ENCODE measurements around the gene SH3PXD2B. TPM values are rescaled to one million over a fixed set of nuclear protein-coding genes. Genes with fewer than 3 reads are reported as not detected.

SH3PXD2B gene
- total and polyA plus RNA-seq, 2 of the 13 experiments (the other 11 are each of a cell fraction or from before 2014, with no cell fraction given) = 3.4 to 4.6 TPM

DNA sequence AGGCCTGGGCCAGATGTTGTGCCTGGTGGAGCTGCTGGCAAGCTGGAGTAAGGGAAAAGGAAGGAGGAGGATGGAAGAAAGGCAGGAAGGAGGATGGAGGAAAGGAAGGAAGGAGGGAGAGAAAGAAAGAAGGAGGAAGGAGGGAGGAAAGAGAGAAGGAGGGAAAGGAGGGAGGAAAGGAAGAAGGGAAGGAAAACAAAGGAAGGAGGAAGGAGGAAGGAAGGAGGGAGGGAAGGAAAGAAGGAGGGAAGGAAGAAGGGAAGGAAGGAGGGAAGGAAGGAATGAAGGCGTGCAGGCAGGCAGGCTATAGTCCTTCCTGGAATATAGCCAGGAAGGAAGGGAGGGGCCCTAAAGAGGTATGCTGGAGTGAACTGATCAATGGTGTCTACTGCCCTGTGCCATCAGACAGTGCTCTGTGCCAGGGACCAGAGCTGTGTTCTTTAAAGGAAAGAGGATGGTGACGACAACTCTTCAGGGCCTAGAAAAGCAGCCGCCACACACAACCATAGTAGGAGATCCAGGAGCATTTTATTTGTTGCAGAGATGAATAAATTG is 109.4 kb downstream of the SH3PXD2B start:
- no peak for TF ChIP-seq NFIC (IDR thresholded peaks at IDR 0.05; ENCODE audit: low read length)
- Histone ChIP-seq H3K4me2 (ENCODE audit: low read depth, low read length) (no peak overlapping the region), H3K4me3 (replicated peaks in 1 of 3; ENCODE audit: insufficient read depth in 1 of 3, low read depth in 2 of 3, low read length in 3 of 3) (no peak overlapping the region), H3K27me3 (ENCODE audit: control insufficient read depth in 1 of 2, insufficient read depth in 2 of 2, low read length in 2 of 2) (no peaks in the 10 kb centered on the region), H3K9me3 (ENCODE audit: low read length) (no peaks in the 10 kb centered on the region), H3K79me2 (ENCODE audit: insufficient read depth, low read length) (no peaks in the 10 kb centered on the region), H3K36me3 (replicated peaks in 1 of 2; ENCODE audit: control insufficient read depth in 1 of 2, insufficient read depth in 2 of 2, low read length in 2 of 2) (0 out of 5 replicates have a peak, but pooled peaks cover 0 to 2% of the 10 kb centered on the region in 2 experiments), H3K27ac (ENCODE audit: extremely low read length, insufficient read depth, low read length) (no peak overlapping the region), H4K20me1 (ENCODE audit: insufficient read depth, low read length) (no peaks in the 10 kb centered on the region), H3K4me1 (ENCODE audit: insufficient read depth, low read length) (no peaks in the 10 kb centered on the region), H3K9ac (ENCODE audit: insufficient read depth, low read depth, low read length) (no peak overlapping the region), H2AFZ (ENCODE audit: low read length) (no peak overlapping the region)
- WGBS (ENCODE audit: low lambda C conversion rate) = 97% methylated on average over 2 of the region's 3 CpGs
- DNase-seq (ENCODE audit: low spot score) (no peak), FAIRE-seq (no peak), ATAC-seq (no peak)
- POLR2A ChIA-PET = no interaction called here
- no TSS peak for BruUV-seq (replicated peaks)
- intact Hi-C loops (cut with micrococcal nuclease; ENCODE audit: unreplicated experiment) = no loop called here
- CTCF ChIA-PET (ENCODE audit: low intra/inter-chr PET ratio, low total read pairs) = no interaction called here
- in situ Hi-C loops (cut with HindIII; ENCODE audit: extremely low pct_ligation_motif_present, low pct_unique_long_range_greater_than_20kb) = no loop called here

DNA sequence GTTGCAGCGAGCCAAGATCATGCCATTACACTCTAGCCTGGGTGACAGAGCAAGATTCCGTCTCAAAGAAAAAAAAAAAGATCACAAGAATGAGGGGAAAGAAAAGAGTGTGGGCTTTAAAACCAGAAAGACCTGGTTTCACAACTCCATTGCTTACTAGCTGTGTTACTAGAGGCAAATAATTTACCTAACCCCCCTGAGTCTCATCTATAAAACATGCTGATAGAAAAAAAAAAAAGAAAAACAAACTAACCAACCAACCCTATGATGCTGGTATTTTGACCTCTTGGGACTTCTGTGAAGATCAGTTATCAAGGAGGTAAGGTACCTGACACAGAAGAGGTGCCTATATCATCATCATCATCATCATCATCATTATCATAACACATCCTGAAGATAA is 110.6 kb downstream of the SH3PXD2B start:
- no peaks in the 10 kb centered on the region for H3K9me3 ChIP-seq (ENCODE audit: low read length)
- H3K27me3 ChIP-seq (ENCODE audit: control insufficient read depth in 1 of 2, insufficient read depth in 2 of 2, low read length in 2 of 2) = no peaks in the 10 kb centered on the region
- FAIRE-seq (no peak), DNase-seq (ENCODE audit: low spot score) (no peak), ATAC-seq (no peak)
- WGBS (ENCODE audit: low lambda C conversion rate) = 90% methylated on average over 2 of the region's 2 CpGs
- intact Hi-C loops (cut with micrococcal nuclease; ENCODE audit: unreplicated experiment) = no loop called here
- H3K27ac ChIP-seq (ENCODE audit: extremely low read length, insufficient read depth, low read length) = no peak overlapping the region
- H3K4me3 ChIP-seq (replicated peaks in 1 of 3; ENCODE audit: insufficient read depth in 1 of 3, low read depth in 2 of 3, low read length in 3 of 3) = no peak overlapping the region
- ChIA-PET CTCF (ENCODE audit: low intra/inter-chr PET ratio, low total read pairs) (no interaction called here), POLR2A (no interaction called here)
- in situ Hi-C loops (cut with HindIII; ENCODE audit: extremely low pct_ligation_motif_present, low pct_unique_long_range_greater_than_20kb) = no loop called here
- H3K36me3 ChIP-seq (replicated peaks in 1 of 2; ENCODE audit: control insufficient read depth in 1 of 2, insufficient read depth in 2 of 2, low read length in 2 of 2) = 0 out of 5 replicates have a peak, but pooled peaks cover 0 to 2% of the 10 kb centered on the region in 2 experiments
- TF ChIP-seq ZNF776 (CRISPR knock-in tag; IDR thresholded peaks at IDR 0.05) (no peak), CREB1 (IDR thresholded peaks at IDR 0.05) (0 out of 2 replicates have a peak, but pooled peaks have one; percentile 10), CREB1 (CRISPR knock-in tag; IDR thresholded peaks at IDR 0.05) (no peak), HDAC6 (IDR thresholded peaks at IDR 0.05; ENCODE audit: low read depth, low read length) (no peak)
- TF ChIP-seq, protein P1, sequence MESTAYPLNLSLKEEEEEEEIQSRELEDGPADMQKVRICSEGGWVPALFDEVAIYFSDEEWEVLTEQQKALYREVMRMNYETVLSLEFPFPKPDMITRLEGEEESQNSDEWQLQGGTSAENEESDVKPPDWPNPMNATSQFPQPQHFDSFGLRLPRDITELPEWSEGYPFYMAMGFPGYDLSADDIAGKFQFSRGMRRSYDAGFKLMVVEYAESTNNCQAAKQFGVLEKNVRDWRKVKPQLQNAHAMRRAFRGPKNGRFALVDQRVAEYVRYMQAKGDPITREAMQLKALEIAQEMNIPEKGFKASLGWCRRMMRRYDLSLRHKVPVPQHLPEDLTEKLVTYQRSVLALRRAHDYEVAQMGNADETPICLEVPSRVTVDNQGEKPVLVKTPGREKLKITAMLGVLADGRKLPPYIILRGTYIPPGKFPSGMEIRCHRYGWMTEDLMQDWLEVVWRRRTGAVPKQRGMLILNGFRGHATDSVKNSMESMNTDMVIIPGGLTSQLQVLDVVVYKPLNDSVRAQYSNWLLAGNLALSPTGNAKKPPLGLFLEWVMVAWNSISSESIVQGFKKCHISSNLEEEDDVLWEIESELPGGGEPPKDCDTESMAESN (CRISPR knock-in tag; conservative IDR thresholded peaks at IDR 0.05) = no peak
- no peak overlapping the region for H3K4me2 ChIP-seq (ENCODE audit: low read depth, low read length)
- no peaks in the 10 kb centered on the region for H4K20me1 ChIP-seq (ENCODE audit: insufficient read depth, low read length)
- H2AFZ ChIP-seq (ENCODE audit: low read length) = no peak overlapping the region
- no peak overlapping the region for H3K9ac ChIP-seq (ENCODE audit: insufficient read depth, low read depth, low read length)
- BruUV-seq (replicated peaks) = no TSS peak
- H3K79me2 ChIP-seq (ENCODE audit: insufficient read depth, low read length) = no peaks in the 10 kb centered on the region
- H3K4me1 ChIP-seq (ENCODE audit: insufficient read depth, low read length) = no peaks in the 10 kb centered on the region
